SK-N-SH (cell line): ENCODE measurements around the gene AGBL4. TPM values are rescaled to one million over a fixed set of nuclear protein-coding genes. Genes with fewer than 3 reads are reported as not detected.

ENCODE experiments used
- CTCF ChIA-PET: fragments of 300-600, 350-600 bp; formaldehyde crosslinking; extraction: SDS; loops from one replicate; lab custom pipeline; 2021; lab: Yijun Ruan, JAX
- POLR2A ChIA-PET: fragments of 350-600 bp; sonication (Branson Sonifier 250); formaldehyde crosslinking; extraction: SDS; loops from one replicate; lab custom pipeline; 2020; ENCODE audit warnings: antibody characterized with exemption, inconsistent platforms; lab: Yijun Ruan, JAX
- DNase-seq: peaks from one replicate; pipeline ENCODE4 v3.0.0; 2012
- H2AFZ ChIP-seq: fragments of 200-600 bp; sonication (generic); 2 replicates; pipeline ENCODE4 v1.8.1; 2016; ENCODE audit warnings: antibody characterized with exemption, mild to moderate bottlenecking, low read depth
- H3F3A ChIP-seq: fragments of 200-600 bp; sonication (generic); replicated peaks from 2 replicates; pipeline ENCODE3; 2016; ENCODE audit warnings: antibody characterized with exemption, mild to moderate bottlenecking; ENCODE audit not compliant: insufficient read depth
- H3K27ac ChIP-seq, 2 experiments: fragments of 200-500 bp in 1 of 2; fragments of 200-600 bp in 1 of 2; sonication (Bioruptor generic) in 1 of 2; sonication (generic), shearing (Covaris generic) in 1 of 2; 2 replicates each; pipeline versions ENCODE4 v1.5.1 to v1.6.1; 2014 to 2016; ENCODE audit warnings: low read depth in 2 of 2, inconsistent platforms in 1 of 2, low read length in 1 of 2, mild to moderate bottlenecking in 1 of 2, mixed read lengths in 1 of 2
- H3K27me3 ChIP-seq: fragments of 200-600 bp; sonication (generic), shearing (Covaris generic); 2 replicates; pipeline ENCODE4 v1.6.1; 2016; ENCODE audit warnings: mixed run types; ENCODE audit not compliant: insufficient read depth
- H3K36me3 ChIP-seq, 2 experiments: fragments of 200-500 bp in 1 of 2; fragments of 200-600 bp in 1 of 2; sonication (Bioruptor generic) in 1 of 2; sonication (generic) in 1 of 2; replicated peaks in 1 of 2; 2 replicates each; pipeline versions ENCODE3 to v1.5.1; 2014 to 2016; ENCODE audit warnings: low read length in 1 of 2, mild to moderate bottlenecking in 1 of 2; ENCODE audit not compliant: insufficient read depth in 2 of 2, control insufficient read depth in 1 of 2
- H3K4me1 ChIP-seq, 2 experiments: fragments of 200-500 bp in 1 of 2; fragments of 200-600 bp in 1 of 2; sonication (Bioruptor generic) in 1 of 2; sonication (generic), shearing (Covaris generic) in 1 of 2; 2 replicates each; pipeline versions ENCODE4 v1.5.1 to v1.6.1; 2014 to 2016; ENCODE audit warnings: low read depth in 1 of 2, low read length in 1 of 2, mixed run types in 1 of 2; ENCODE audit not compliant: insufficient read depth in 2 of 2, control insufficient read depth in 1 of 2
- H3K4me2 ChIP-seq: fragments of 200-600 bp; sonication (generic), shearing (Covaris generic); 2 replicates; pipeline ENCODE4 v1.6.1; 2017; ENCODE audit warnings: mixed run types
- H3K4me3 ChIP-seq, 2 experiments: fragments of 200-500 bp in 1 of 2; fragments of 200-600 bp in 1 of 2; sonication (Bioruptor generic) in 1 of 2; sonication (generic), shearing (Covaris generic) in 1 of 2; 2 replicates each; pipeline versions ENCODE4 v1.5.1 to v1.8.1; 2014 to 2016; ENCODE audit warnings: low read depth in 2 of 2, inconsistent platforms in 1 of 2, low read length in 1 of 2, mild to moderate bottlenecking in 1 of 2, mixed read lengths in 1 of 2, moderate library complexity in 1 of 2
- H3K79me2 ChIP-seq: fragments of 200-600 bp; sonication (generic); 2 replicates; pipeline ENCODE4 v1.8.1; 2017; ENCODE audit warnings: mild to moderate bottlenecking; ENCODE audit not compliant: insufficient read depth
- H3K9ac ChIP-seq: fragments of 200-600 bp; sonication (generic); 2 replicates; pipeline ENCODE4 v1.6.1; 2017; ENCODE audit warnings: mixed run types
- H3K9me2 ChIP-seq: fragments of 200-600 bp; sonication (generic); 2 replicates; pipeline ENCODE4 v1.6.1; 2017; ENCODE audit warnings: mixed run types
- H3K9me3 ChIP-seq: fragments of 200-600 bp; sonication (generic); 2 replicates; pipeline ENCODE4 v1.6.1; 2017; ENCODE audit warnings: mixed run types, mild to moderate bottlenecking, moderate library complexity
- H4K20me1 ChIP-seq: fragments of 200-600 bp; sonication (generic); 2 replicates; pipeline ENCODE4 v1.6.1; 2017; ENCODE audit warnings: mild to moderate bottlenecking, mixed run types; ENCODE audit not compliant: insufficient read depth
- CTCF ChIP-seq: fragments of 200-600 bp; sonication (generic); IDR thresholded peaks from 2 replicates; pipeline ENCODE4 v1.6.1; 2017; ENCODE audit warnings: antibody characterized with exemption, mild to moderate bottlenecking, moderate library complexity
- EP300 ChIP-seq, 2 experiments: IDR thresholded peaks; 2 replicates each; pipeline versions ENCODE4 v1.4.0 to v1.6.1; 2012; ENCODE audit warnings: borderline replicate concordance in 1 of 2, low read depth in 1 of 2, low read length in 1 of 2
- FOXJ3 ChIP-seq: sonication (generic); formaldehyde crosslinking; IDR thresholded peaks from 2 replicates; pipeline ENCODE4 v1.5.1; 2020; ENCODE audit warnings: mild to moderate bottlenecking, missing genetic modification reagents
- FOXM1 ChIP-seq: IDR thresholded peaks from 2 replicates; pipeline ENCODE4 v1.4.0; 2012; ENCODE audit warnings: low read depth, mild to moderate bottlenecking
- RAD21 ChIP-seq: IDR thresholded peaks from 2 replicates; pipeline ENCODE4 v1.6.1; 2012; ENCODE audit warnings: mild to moderate bottlenecking, low read length
- RXRA ChIP-seq: IDR thresholded peaks from 2 replicates; pipeline ENCODE4 v1.4.0; 2012; ENCODE audit warnings: low read depth, mild to moderate bottlenecking, borderline replicate concordance
- SIN3A ChIP-seq: IDR thresholded peaks from 2 replicates; pipeline ENCODE4 v1.6.1; 2012; ENCODE audit warnings: low read depth, mild to moderate bottlenecking, low read length, moderate library complexity, borderline replicate concordance
- SMC3 ChIP-seq: IDR thresholded peaks from 2 replicates; pipeline ENCODE4 v1.6.1; 2012; ENCODE audit warnings: low read depth, low read length, improper control_type of control experiment
- TAF1 ChIP-seq: IDR thresholded peaks from 2 replicates; pipeline ENCODE4 v1.6.1; 2012; ENCODE audit warnings: low read depth, mild to moderate bottlenecking, low read length, moderate library complexity, borderline replicate concordance
- YY1 ChIP-seq: IDR thresholded peaks from 2 replicates; pipeline ENCODE4 v1.4.0; 2012; ENCODE audit warnings: low read depth, mild to moderate bottlenecking
- ZBTB33 ChIP-seq: IDR thresholded peaks from 2 replicates; pipeline ENCODE4 v1.4.0; 2012; ENCODE audit warnings: low read depth, borderline replicate concordance
- WGBS: methylation state at CpG from one replicate; pipeline ENCODE4 v1.1.6; 2017; ENCODE audit warnings: low lambda C conversion rate; 5-methylcytosine and 5-hydroxymethylcytosine counted together
- polyA plus RNA-seq, 3 experiments: library from polyadenylated mRNA; depleted of rRNA; stranded (reverse); fragments of >200 nt; gene quantifications; 2 replicates each; pipeline ENCODE4 v1.2.3, GENCODE V29; 2012

Gene AGBL4
- polyA plus RNA-seq, 1 of the 3 experiments (the other 2 are of a cell fraction), result 0.07 TPM

- POLR2A ChIA-PET, result interaction anchor here (0.6 to 1.5 kb wide), 2 partner anchors 94 to 100 kb away, joined by 3 to 4 read pairs; partner anchors contain the start of gene BEND5
- H3K9me3 ChIP-seq, result no peaks in the 10 kb centered on the region
- H4K20me1 ChIP-seq, result no peaks in the 10 kb centered on the region
- no peak overlapping the region for H2AFZ ChIP-seq
- H3K36me3 ChIP-seq, result no peaks in the 10 kb centered on the region
- TF ChIP-seq EP300 (IDR thresholded peaks at IDR 0.05; ENCODE audit: borderline replicate concordance in 1 of 2, low read depth in 1 of 2, low read length in 1 of 2) (no peak), RAD21 (peak; percentile 74), SIN3A (no peak), YY1 (no peak), ZBTB33 (no peak), TAF1 (no peak), SMC3 (peak; percentile 81), RXRA (no peak), FOXJ3 (CRISPR knock-in tag) (no peak), FOXM1 (no peak), CTCF (peak; percentile 77)
- TF ChIP-seq, all 33 proteins: peak for 3
- Histone ChIP-seq H3K79me2 (no peaks in the 10 kb centered on the region), H3K9me2 (no peaks in the 10 kb centered on the region), H3K4me1 (peaks cover 0 to 4% of the 10 kb centered on the region in 2 experiments; a peak in 1 of 4 replicates), H3K4me2 (no peak overlapping the region), H3K4me3 (no peak overlapping the region), H3F3A (no peaks in the 10 kb centered on the region), H3K27me3 (no peaks in the 10 kb centered on the region), H3K27ac (no peak overlapping the region), H3K9ac (no peak overlapping the region)
- DNase-seq, result peak; percentile 82
- WGBS, result 48% methylated on average over 9 of the region's 22 CpGs
- CTCF ChIA-PET, result interaction anchor here (0.5 to 13.2 kb wide), 63 partner anchors 9 to 1695 kb away, joined by 3 to 162 read pairs (median 4); partner anchors contain the start of gene ELAVL4
Measured at GRCh38 chr1:48677306-48678287, 1346.2 kb downstream of the AGBL4 start.
